Suprapubic skin (tissue), 4 donors: Measurements from ENCODE around the gene LDB2. TPM values are rescaled to one million over a fixed set of nuclear protein-coding genes. Genes with fewer than 3 reads are reported as not detected.

ENCODE experiments used
- DNase-seq, 2 donors: peaks; one replicate each; pipeline ENCODE4 v3.0.0-alpha.2; 2019; ENCODE audit warnings: low spot score in 2 of 2
- H3K27ac ChIP-seq: fragments of 200-600 bp; sonication (generic); one replicate; pipeline ENCODE4 v1.5.1; 2019
- H3K27me3 ChIP-seq: fragments of 200-600 bp; sonication (generic); one replicate; pipeline ENCODE4 v1.5.1; 2019
- H3K36me3 ChIP-seq: fragments of 200-600 bp; sonication (generic); one replicate; pipeline ENCODE4 v1.5.1; 2019
- H3K4me1 ChIP-seq: fragments of 200-600 bp; sonication (generic); one replicate; pipeline ENCODE4 v1.5.1; 2019
- H3K4me3 ChIP-seq: fragments of 200-600 bp; sonication (generic); one replicate; pipeline ENCODE4 v1.5.1; 2019; ENCODE audit warnings: mild to moderate bottlenecking
- H3K9me3 ChIP-seq: fragments of 200-600 bp; sonication (generic); one replicate; pipeline ENCODE4 v1.5.1; 2019
- EP300 ChIP-seq: sonication (generic); formaldehyde crosslinking; IDR thresholded peaks from one replicate; pipeline ENCODE4 v1.6.1; 2017; ENCODE audit warnings: antibody characterized with exemption
- POLR2A ChIP-seq, 2 donors: fragments of 450-650 bp; IDR thresholded peaks; one replicate each; pipeline ENCODE4 v1.6.1; 2017; ENCODE audit warnings: antibody characterized with exemption in 2 of 2, mild to moderate bottlenecking in 2 of 2, moderate library complexity in 2 of 2
- POLR2AphosphoS5 ChIP-seq, 3 donors: sonication (generic); formaldehyde crosslinking; IDR thresholded peaks; one replicate each; pipeline ENCODE4 v1.6.1; 2017; ENCODE audit warnings: antibody characterized with exemption in 3 of 3
- WGBS: methylation state at CpG from one replicate; pipeline ENCODE4 v1.1.5; 2018; 5-methylcytosine and 5-hydroxymethylcytosine counted together
- total RNA-seq, 4 donors: library from RNA; depleted of rRNA; stranded (reverse); fragments of >200 nt; gene quantifications; one replicate each; pipeline ENCODE4 v1.1.0, GENCODE V29; 2016
- TF ChIP-seq, protein P1 (sequence below), 2 donors: fragments of 200-600 bp in 1 of 2; fragments of 450-650 bp in 1 of 2; sonication (generic) in 1 of 2; IDR thresholded peaks; one replicate each; pipeline ENCODE4 v1.5.1; 2016 to 2019; ENCODE audit warnings: antibody characterized with exemption in 2 of 2, mild to moderate bottlenecking in 1 of 2, moderate library complexity in 1 of 2

LDB2 gene
- total RNA-seq, 4 donors from 2014 or later: 4.7 to 17.7 (median 9.9) TPM

DNA sequence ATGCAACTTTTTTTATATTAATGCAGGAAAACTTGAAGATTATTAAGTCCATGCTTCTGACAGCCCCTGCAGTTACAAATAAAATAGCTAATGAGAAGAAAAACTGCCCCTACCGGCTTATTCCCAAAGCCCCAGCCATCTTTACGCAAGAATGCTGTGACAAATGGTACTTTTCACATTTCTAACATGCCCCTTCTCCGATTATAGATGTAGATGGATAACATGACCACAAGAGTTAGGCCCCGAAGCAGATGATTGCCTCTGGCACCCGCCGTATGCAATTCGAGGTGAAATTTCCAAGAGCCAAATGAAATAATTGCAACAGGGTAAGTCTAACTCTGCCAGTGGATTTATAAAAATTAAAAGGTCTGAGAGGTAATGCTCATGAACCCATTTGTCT lies 352.8 kb downstream of the LDB2 start:
- no peak for DNase-seq
- no peak overlapping the region for H3K27ac ChIP-seq
- no peaks in the 10 kb centered on the region for H3K36me3 ChIP-seq
- H3K9me3 ChIP-seq: no peaks in the 10 kb centered on the region
- no peaks in the 10 kb centered on the region for H3K27me3 ChIP-seq
- 67% methylated on average over 7 of the region's 7 CpGs for WGBS
- no peak for TF ChIP-seq EP300
- TF ChIP-seq, protein P1, sequence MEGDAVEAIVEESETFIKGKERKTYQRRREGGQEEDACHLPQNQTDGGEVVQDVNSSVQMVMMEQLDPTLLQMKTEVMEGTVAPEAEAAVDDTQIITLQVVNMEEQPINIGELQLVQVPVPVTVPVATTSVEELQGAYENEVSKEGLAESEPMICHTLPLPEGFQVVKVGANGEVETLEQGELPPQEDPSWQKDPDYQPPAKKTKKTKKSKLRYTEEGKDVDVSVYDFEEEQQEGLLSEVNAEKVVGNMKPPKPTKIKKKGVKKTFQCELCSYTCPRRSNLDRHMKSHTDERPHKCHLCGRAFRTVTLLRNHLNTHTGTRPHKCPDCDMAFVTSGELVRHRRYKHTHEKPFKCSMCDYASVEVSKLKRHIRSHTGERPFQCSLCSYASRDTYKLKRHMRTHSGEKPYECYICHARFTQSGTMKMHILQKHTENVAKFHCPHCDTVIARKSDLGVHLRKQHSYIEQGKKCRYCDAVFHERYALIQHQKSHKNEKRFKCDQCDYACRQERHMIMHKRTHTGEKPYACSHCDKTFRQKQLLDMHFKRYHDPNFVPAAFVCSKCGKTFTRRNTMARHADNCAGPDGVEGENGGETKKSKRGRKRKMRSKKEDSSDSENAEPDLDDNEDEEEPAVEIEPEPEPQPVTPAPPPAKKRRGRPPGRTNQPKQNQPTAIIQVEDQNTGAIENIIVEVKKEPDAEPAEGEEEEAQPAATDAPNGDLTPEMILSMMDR (IDR thresholded peaks at IDR 0.05): no peak
- TF ChIP-seq POLR2AphosphoS5 (IDR thresholded peaks at IDR 0.05): no peak
- no peak for TF ChIP-seq POLR2A (IDR thresholded peaks at IDR 0.05)
- H3K4me3 ChIP-seq: no peak overlapping the region
- no peaks in the 10 kb centered on the region for H3K4me1 ChIP-seq

DNA sequence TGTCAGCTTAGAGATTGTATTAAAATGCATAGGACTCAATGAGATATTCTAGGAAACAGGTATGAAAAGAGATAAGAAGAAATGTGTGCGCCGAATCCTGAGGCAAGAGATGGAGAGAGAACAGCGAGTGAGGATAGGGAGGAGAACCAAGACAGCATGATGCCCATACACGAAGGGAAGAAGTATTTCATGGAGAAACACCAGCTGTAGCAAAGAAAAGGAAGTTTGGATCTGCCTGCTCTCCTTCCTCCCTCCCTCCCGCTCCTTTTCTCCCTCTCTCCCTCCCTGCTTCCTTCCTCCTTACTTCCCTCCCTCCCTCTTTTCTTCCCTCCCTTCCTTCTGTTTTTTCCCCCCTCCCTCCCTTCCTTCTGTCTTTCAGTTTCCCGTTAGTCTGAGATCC lies 353.6 kb downstream of the LDB2 start:
- no peaks in the 10 kb centered on the region for H3K36me3 ChIP-seq
- 76% methylated on average over 6 of the region's 6 CpGs for WGBS
- no peaks in the 10 kb centered on the region for H3K9me3 ChIP-seq
- H3K4me1 ChIP-seq: no peaks in the 10 kb centered on the region
- H3K27ac ChIP-seq: no peak overlapping the region
- no peak for TF ChIP-seq POLR2A (IDR thresholded peaks at IDR 0.05)
- TF ChIP-seq, protein P1 (IDR thresholded peaks at IDR 0.05): no peak
- TF ChIP-seq EP300: no peak
- no peak overlapping the region for H3K4me3 ChIP-seq
- no peaks in the 10 kb centered on the region for H3K27me3 ChIP-seq
- no peak for DNase-seq

DNA sequence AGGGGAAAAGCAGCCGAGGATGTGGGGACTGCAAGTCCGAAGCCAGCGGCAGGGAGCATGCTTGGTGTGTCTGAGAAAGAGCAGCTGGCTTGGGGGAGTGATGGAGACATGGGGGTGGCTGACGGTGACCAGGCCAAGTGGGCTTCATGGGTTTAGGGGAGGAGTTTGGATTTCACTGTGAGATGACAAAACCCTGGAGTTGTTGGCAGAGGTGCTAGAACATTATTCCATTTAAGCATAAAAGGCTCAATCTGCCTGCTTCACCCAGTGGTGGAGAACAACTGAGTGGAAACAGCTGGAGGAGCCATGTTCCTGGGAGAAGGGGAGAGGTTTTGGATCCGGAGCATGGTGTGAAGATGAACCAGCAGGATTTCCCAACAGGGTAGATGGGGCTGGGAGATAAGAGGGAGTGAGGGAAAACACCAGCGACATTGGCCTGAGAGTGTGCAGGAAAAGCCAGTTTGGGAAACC lies 354.2 kb downstream of the LDB2 start:
- H3K27ac ChIP-seq: no peak overlapping the region
- no peak overlapping the region for H3K4me3 ChIP-seq
- H3K4me1 ChIP-seq: no peaks in the 10 kb centered on the region

DNA sequence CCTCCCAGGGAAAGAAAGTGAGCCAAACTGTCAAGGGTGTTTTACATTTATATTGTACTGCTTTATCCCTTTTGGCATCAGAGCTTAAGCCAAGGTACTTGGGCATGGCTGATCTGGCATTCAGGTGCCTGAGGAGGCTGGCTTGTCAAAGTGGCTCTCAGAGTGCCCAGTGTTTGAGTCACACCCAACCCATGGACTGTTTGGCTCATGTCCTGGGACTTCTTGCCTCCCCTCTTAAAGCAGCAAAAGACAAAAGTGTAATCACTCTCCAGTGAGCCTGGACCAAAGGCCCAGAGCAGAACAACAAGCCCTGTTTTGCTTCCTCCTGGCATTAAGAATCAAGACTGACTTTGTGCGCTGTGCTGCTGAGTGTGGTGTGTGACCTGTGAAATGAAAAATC lies 360.5 kb downstream of the LDB2 start:
- Histone ChIP-seq H3K4me1 (peaks cover 2% of the 10 kb centered on the region), H3K27ac (no peak overlapping the region), H3K4me3 (no peak overlapping the region), H3K36me3 (no peaks in the 10 kb centered on the region), H3K27me3 (no peaks in the 10 kb centered on the region), H3K9me3 (no peaks in the 10 kb centered on the region)
- no peak for DNase-seq
- TF ChIP-seq, protein P1 (IDR thresholded peaks at IDR 0.05): no peak
- WGBS: 79% methylated on average over 1 of the region's 1 CpG

More for the DNA sequence above, 354.2 kb downstream of the LDB2 start:
- Histone ChIP-seq H3K9me3 (no peaks in the 10 kb centered on the region), H3K27me3 (no peaks in the 10 kb centered on the region), H3K36me3 (no peaks in the 10 kb centered on the region)
- WGBS: 45% methylated on average over 6 of the region's 6 CpGs
- TF ChIP-seq, protein P1 (IDR thresholded peaks at IDR 0.05): no peak
- TF ChIP-seq EP300: no peak
- no peak for TF ChIP-seq POLR2A (IDR thresholded peaks at IDR 0.05)
- no peak for TF ChIP-seq POLR2AphosphoS5 (IDR thresholded peaks at IDR 0.05)
- DNase-seq: peak in 1 of 2 donors; percentile 84

DNA sequence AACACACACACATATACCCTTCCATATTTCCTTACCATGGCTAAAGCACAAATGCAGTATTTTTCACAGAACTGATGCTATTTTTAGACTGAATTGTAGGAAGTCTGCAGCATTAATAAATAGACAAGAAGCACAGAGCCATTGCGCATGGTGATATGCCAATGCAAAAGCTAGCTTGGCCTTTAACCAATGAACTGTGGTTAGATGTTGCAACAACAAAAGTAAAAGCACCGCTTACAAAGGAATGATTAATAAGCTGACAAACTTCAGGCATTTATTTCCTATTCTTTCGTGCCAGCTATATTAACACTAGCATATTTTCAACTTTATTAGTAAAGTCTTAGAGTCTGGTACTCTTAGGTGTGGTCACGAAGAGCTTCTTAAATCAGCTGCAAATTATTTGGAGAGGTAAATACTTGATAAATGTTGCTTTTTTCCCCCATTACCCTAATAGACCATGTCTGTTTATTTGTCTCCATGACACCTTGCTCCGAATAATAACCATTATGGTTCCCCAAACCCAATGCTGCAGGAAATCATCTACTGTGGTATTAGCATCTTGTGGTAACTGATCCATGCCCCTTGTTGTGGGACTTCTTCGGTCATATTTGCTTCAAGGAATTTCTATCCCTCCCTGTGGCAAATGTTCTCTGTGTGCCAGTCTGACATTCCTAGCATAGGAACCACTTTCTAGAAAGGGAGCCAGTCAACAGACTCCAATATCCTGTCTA lies 366.0 kb downstream of the LDB2 start:
- H3K36me3 ChIP-seq: no peaks in the 10 kb centered on the region
- H3K27ac ChIP-seq: no peak overlapping the region
- TF ChIP-seq, protein P1 (IDR thresholded peaks at IDR 0.05): no peak
- peak in 2 of 3 donors; percentile 14 to 48 for TF ChIP-seq POLR2AphosphoS5 (IDR thresholded peaks at IDR 0.05)
- H3K9me3 ChIP-seq: no peaks in the 10 kb centered on the region
- H3K4me3 ChIP-seq: no peak overlapping the region
- whole genome bisulfite sequencing: 21% methylated on average over 6 of the region's 6 CpGs
- no peak for DNase-seq
- H3K27me3 ChIP-seq: no peaks in the 10 kb centered on the region
- H3K4me1 ChIP-seq: peaks cover 16% of the 10 kb centered on the region
